ENCODE results near the gene ZNF582.

DNA sequence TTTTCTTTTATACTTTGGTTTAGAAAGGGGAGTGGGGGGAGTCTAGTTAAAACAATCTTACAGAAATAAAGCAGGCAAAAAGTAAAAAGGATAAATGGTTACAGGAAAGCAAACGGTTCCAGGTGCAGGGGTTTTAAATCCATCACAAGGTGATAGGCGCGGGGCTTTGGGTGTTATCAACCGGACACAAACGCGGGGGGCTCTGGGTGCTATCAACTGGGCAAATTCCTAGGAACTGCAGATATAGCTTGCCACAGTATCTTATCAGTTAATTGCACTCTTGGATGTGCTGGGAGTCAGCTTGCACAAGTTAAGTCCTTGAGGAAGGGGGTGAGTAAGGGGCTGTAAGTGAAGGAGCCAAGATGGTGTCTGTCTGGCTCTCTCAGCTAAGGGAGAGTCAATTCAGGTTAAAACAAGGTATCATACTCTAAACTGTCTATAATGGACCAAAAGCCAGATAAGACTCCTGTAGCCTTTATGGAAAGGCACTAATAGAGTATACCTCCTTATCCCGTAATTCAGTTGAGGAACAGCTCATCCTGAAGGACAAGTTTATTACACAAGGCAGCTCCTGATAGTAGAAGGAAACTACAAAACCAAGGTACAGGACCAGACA lies 46.1 kb downstream of the ZNF582 start:
- TF ChIP-seq POLR2A (IDR thresholded peaks at IDR 0.05): no peak
- TF ChIP-seq, protein P1, sequence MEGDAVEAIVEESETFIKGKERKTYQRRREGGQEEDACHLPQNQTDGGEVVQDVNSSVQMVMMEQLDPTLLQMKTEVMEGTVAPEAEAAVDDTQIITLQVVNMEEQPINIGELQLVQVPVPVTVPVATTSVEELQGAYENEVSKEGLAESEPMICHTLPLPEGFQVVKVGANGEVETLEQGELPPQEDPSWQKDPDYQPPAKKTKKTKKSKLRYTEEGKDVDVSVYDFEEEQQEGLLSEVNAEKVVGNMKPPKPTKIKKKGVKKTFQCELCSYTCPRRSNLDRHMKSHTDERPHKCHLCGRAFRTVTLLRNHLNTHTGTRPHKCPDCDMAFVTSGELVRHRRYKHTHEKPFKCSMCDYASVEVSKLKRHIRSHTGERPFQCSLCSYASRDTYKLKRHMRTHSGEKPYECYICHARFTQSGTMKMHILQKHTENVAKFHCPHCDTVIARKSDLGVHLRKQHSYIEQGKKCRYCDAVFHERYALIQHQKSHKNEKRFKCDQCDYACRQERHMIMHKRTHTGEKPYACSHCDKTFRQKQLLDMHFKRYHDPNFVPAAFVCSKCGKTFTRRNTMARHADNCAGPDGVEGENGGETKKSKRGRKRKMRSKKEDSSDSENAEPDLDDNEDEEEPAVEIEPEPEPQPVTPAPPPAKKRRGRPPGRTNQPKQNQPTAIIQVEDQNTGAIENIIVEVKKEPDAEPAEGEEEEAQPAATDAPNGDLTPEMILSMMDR (IDR thresholded peaks at IDR 0.05): no peak
